Activated naive CD4-positive, alpha-beta T cell treated with anti-CD3 and anti-CD28 coated beads, Interleukin-2, amount 50 U/mL, for 72 hours (primary cell): ENCODE data around the gene PCBD1. TPM values are rescaled to one million over a fixed set of nuclear protein-coding genes. Genes with fewer than 3 reads are reported as not detected.
"Not testable (repeated sequence)": the region's sequence is repeated elsewhere in the genome, so short reads cannot be mapped to it uniquely, and the experiment has no call there.

Experiments used
- ATAC-seq, 2 donors: fragments of 150-1000 bp; cut with Tn5 transposase; 2 replicates each; pipeline ENCODE4 v1.10.0; 2021; ENCODE audit warnings: mild to moderate bottlenecking in 2 of 2, moderate library complexity in 2 of 2
- DNase-seq, 2 donors: peaks; one replicate each; pipeline ENCODE4 v3.0.0; 2021 to 2022; ENCODE audit warnings: low spot score in 2 of 2
- H3K27ac Mint-ChIP-seq, 2 donors: one replicate each; pipeline ENCODE4 v1.8.0; 2022; ENCODE audit warnings: mild to moderate bottlenecking in 2 of 2, mixed read lengths in 2 of 2
- H3K36me3 Mint-ChIP-seq, 2 donors: one replicate each; pipeline ENCODE4 v1.8.0; 2022; ENCODE audit warnings: mixed read lengths in 2 of 2
- H3K9me3 Mint-ChIP-seq, 2 donors: one replicate each; pipeline ENCODE4 v1.8.0; 2022; ENCODE audit warnings: mixed read lengths in 2 of 2
- total RNA-seq, 2 donors: library from RNA; stranded (reverse); gene quantifications; one replicate each; pipeline ENCODE4 v1.2.3, GENCODE V29; 2022

PCBD1 gene
- total RNA-seq, 2 donors from 2014 or later: 22.3 to 52.5 TPM

DNA sequence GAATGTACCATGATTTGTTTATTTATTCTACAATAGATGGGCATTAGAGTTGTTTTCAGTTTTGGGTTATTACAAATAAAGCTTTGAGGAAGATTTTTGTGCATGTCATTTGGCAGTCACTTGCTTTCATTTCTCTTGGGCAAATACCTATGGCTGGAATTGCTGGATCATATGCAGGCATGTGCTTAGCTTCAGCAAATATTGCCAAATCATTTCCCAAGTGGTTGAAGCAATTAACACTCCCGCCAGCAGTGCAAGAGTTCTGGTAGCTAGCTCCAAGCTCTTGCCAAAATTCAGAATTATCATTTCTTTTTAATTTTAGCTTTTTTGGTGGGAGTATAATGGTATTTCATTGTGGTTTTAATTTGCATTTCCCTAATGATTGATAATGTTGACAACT, 32.9 kb upstream of the PCBD1 start:
- Mint-ChIP-seq H3K36me3 (no peaks in the 10 kb centered on the region), H3K27ac (no peak overlapping the region), H3K9me3 (no peaks in the 10 kb centered on the region)
- no peak for DNase-seq
- ATAC-seq: no peak

DNA sequence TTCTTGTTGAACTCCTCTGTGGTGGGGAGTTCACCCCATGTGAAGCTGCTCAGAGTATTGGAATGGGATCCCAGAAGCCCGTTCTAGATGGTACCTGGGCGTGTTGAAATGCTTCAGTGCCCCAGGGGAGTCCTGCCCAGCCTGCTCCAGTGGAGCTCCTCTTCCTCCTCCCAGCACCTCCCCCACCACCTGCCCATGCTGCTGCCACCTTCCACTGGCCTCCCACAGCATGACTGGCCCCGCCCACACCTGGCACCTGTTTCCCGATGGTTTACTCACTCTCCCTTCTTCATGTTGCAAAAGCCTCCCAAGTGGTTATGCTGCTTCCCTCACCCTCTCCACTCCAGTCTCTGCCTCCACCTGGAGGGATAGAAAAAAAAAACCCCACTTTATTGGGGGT, 32.2 kb upstream of the PCBD1 start:
- Mint-ChIP-seq H3K9me3 (no peaks in the 10 kb centered on the region), H3K27ac (no peak overlapping the region), H3K36me3 (no peaks in the 10 kb centered on the region)
- DNase-seq: no peak
- no peak for ATAC-seq

DNA sequence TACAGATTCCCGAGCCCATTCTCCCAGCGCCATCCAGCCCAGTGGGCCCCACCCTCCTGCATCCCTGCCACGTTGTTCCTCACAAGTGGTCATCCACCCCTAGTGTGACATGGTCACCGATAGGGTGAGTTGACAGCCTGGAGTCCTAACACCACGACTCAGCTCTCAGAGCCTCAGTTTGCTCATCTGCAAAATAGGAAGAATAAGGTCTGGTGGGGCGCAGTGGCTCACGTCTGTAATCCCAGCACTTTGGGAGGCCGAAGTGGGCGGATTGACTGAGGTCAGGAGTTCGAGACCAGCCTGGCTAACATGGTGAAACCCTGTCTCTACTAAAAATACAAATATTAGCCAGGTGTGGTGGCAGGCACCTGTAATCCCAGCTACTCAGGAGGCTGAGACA, 31.5 kb upstream of the PCBD1 start:
- not testable (repeated sequence) for H3K9me3 Mint-ChIP-seq, H3K27ac Mint-ChIP-seq, ATAC-seq, DNase-seq, H3K36me3 Mint-ChIP-seq

DNA sequence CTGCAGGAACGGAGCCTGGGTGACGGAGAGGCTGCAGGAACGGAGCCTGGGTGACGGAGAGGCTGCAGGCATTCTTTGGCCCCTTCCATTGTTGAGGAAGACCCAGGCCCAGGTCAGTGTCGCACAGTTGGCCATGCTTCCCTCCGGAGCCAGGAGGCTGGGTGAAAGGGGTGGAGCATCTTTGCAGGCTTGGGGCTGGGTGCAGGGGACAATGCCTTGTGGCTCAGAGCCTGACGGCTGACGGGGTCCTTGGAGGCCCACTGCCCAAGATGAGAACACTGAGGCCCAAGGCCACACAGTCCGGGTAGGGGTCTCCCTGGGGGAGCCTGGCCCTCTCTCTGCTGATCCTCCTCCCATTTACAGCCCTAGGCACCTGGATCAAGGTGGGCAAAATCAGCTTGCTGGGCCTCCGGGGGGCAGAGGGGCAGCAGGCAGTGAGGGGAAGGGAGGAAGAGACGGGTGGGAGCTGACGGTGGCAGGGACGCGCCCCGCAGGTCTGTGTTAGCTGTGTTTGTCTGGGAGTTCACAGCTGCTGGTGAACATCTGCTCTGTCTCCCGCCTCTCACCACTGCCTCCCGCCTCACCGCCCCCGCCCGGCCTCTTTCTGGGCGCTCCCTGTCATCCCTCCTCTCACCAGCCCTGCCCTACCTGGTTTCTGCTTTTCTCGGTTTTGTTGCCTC, 30.6 kb upstream of the PCBD1 start:
- Mint-ChIP-seq H3K27ac (no peak overlapping the region), H3K9me3 (no peaks in the 10 kb centered on the region), H3K36me3 (no peaks in the 10 kb centered on the region)
- DNase-seq (no peak), ATAC-seq (no peak)

DNA sequence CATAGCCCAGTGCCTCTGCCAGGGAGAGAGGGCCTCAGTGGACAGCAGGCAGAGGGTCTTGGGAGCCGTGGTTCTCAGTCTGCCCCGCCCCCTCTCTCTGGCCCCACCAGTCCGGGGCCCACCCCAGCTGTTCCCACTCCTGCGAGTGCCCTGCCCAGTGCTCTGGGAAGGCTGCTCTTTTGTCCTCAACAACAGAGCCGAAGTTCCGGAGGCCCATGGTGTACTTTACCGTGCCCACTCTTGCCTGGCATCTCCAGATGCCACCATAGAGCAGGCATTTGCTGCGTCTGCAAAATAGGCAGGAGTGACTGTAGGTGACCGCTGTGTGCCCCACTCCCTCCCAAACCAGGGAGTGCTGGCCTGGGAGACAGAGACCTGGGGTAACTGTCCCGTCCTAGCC, 29.3 kb upstream of the PCBD1 start:
- DNase-seq (no peak), ATAC-seq (no peak)
- Mint-ChIP-seq H3K27ac (no peak overlapping the region), H3K9me3 (no peaks in the 10 kb centered on the region), H3K36me3 (no peaks in the 10 kb centered on the region)

DNA sequence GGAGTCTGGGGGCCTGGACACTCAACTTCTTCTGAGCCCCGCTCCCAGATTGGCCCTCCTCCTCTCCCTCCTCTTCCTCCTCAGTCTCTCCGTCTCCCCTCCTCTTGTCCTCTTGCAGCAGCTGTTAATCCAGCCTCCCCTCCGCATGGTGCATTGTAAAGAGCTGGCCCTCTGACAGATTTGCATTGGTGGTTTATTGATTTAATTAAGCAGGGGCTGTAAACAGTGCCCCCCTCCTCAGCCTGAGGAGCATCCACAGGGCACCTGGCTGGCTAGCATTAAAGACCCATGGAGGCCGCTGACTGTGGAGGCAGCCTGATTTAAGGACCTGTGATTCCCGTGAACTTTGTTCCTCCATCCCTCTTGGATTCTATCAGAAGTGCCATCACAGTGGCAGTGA, 28.9 kb upstream of the PCBD1 start:
- Mint-ChIP-seq H3K36me3 (no peaks in the 10 kb centered on the region), H3K27ac (no peak overlapping the region), H3K9me3 (peaks cover 0 to under 1% of the 10 kb centered on the region in 2 donors)
- DNase-seq (no peak), ATAC-seq (no peak)

DNA sequence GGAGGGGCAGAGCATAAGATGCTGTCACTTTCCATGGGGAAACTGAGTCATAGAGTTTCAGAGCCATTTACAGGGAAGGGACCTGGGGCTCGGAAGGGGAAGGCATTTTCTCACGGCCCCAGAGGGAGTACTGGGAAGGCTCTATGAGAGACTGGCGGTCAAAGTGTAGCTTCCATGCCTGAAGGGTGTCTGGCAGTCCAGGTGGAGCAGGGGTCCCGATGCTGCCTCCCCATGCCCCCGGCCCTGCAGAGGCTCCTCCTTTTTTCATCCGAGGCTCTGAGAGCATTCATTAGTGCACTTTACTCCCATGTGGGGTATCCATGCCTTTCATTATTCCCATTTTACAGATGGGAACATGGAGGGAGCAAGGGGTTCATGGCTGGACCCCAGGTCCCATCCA, 27.9 kb upstream of the PCBD1 start:
- no peak overlapping the region for H3K27ac Mint-ChIP-seq

DNA sequence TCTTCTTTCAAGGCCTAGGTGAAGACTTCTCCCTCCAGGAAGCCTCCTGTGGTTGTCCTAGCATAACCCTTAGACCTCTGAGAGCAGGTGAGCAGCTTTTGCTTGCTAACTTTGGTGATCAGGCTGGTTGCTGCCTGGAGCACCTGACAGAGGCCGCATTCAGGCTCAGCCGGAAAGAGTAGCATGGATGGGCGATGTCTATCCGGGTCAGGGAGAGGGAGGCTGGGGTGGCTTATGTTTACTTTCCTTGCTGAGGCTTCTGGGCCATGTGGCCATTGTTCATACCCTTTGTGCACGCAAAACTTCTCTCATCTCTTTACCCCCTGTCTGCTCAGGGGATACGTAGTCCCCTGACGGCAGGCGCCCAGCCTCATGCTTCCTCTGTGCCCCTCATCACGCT, 27.4 kb upstream of the PCBD1 start:
- Mint-ChIP-seq H3K36me3 (no peaks in the 10 kb centered on the region), H3K9me3 (peaks cover 0 to 3% of the 10 kb centered on the region in 2 donors), H3K27ac (no peak overlapping the region)
- ATAC-seq (no peak), DNase-seq (no peak)

More for the DNA sequence above, 27.9 kb upstream of the PCBD1 start:
- H3K36me3 Mint-ChIP-seq: no peaks in the 10 kb centered on the region
- ATAC-seq (no peak), DNase-seq (no peak)
- H3K9me3 Mint-ChIP-seq: peaks cover 0 to 3% of the 10 kb centered on the region in 2 donors

DNA sequence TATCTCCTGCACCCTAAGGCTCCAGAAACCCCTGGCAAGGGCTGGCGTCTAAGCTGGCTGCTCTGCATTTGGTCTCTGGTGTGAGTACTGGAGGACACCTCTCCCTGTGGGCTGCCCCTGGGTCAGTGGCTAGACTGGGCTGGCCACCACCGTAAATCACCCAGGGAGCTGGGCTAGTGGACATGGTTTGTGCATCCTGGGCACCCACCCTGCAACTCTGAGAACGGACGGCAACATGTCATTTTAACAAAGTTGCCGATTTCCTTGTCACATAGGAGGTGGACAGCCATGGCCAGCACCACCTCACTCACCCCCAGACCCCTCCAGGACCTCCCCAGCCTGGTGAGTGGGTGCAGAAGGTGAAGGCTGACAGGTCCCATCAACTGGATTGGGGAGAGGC, 26.8 kb upstream of the PCBD1 start:
- no peak overlapping the region for H3K27ac Mint-ChIP-seq
- no peaks in the 10 kb centered on the region for H3K36me3 Mint-ChIP-seq
- DNase-seq (no peak), ATAC-seq (no peak)
- H3K9me3 Mint-ChIP-seq: peaks cover 0 to 3% of the 10 kb centered on the region in 2 donors

DNA sequence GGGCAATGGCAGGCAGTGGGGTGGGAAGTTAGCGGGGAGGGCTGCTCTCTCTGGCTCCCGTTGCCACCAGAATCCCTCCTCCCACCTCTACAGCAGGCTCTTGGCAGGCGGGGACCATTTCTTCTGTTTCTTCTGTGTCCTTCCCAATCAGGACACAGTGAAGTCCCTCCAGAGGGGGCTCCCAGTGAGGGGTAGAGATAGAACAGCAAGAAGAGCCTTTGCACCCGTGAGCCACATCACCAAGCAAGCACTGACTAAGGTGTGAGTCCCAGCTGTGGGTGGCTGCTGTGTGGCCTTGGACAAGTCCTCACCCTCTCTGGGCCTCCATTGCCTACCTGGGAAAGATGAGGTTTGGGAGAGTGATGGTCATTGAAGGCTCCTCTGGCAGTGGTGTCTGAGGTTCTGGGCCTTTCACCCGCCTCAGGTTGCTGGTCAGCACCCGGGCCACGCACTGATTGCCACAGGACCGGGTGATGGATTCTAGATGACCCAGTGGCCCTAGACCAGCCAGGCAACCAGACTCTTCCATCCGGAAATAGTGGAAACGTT, 26.0 kb upstream of the PCBD1 start:
- Mint-ChIP-seq H3K27ac (no peak overlapping the region), H3K36me3 (no peaks in the 10 kb centered on the region), H3K9me3 (peaks cover 0 to 3% of the 10 kb centered on the region in 2 donors)
- no peak for DNase-seq
- ATAC-seq: no peak

DNA sequence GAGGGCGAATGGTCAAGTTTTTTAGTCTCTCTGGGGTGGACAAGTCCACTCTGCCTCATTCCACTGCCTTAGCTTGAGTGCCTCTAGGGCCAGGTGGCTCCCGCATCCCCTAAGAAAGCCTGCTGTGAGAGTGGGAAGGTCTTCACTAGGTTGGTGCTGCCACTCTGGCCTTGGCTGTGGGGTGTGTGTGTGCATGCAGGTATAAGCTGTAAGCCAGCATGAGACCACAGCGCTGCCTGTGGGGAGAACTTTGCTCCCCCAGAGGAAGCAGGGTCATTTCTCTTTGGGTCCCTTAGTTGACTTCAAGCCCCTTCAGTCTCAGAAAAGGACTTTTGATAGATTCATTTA, 25.5 kb upstream of the PCBD1 start:
- peaks cover 0 to 3% of the 10 kb centered on the region in 2 donors for H3K9me3 Mint-ChIP-seq
- H3K36me3 Mint-ChIP-seq: no peaks in the 10 kb centered on the region
- H3K27ac Mint-ChIP-seq: peak overlapping the region in 1 of 2 donors; percentile 60
- ATAC-seq: no peak
- DNase-seq: no peak

DNA sequence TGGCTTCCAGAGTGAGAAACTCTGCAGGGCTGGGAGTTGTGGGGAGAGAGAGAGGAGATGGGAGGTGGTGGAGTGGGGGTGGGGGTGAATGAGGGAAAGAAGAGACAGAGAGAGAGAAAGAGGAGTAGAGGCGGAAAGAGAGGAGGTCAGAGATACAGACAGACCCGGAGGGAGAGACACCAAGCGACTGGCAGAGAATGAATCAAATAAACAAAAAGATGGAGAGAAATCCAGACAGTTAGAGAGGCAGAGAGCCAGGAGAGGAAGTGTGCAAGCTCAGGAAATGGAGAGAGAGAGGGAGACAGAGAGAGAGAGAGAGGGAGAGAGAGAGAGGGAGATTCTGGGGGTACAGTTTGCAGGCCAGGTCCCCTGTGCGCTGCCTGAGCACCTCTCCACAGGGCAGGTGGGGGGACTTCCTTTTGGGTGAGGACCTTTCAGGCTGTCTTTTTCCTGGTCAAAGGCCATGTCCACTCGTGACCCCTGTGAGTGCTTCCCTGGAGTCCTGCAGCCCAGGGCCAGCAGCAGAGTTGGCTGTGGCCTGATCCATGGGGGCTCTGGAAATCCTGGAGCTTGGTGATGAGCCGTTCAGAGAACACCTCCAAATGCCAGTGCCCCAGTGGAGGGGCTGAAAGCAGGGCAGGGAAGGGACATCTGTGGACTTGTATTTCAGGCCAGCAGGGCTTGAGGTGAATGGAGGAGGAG, 25.0 kb upstream of the PCBD1 start:
- H3K9me3 Mint-ChIP-seq: peaks cover 0 to 3% of the 10 kb centered on the region in 2 donors
- H3K36me3 Mint-ChIP-seq: no peaks in the 10 kb centered on the region
- no peak overlapping the region for H3K27ac Mint-ChIP-seq
- DNase-seq: no peak
- no peak for ATAC-seq

DNA sequence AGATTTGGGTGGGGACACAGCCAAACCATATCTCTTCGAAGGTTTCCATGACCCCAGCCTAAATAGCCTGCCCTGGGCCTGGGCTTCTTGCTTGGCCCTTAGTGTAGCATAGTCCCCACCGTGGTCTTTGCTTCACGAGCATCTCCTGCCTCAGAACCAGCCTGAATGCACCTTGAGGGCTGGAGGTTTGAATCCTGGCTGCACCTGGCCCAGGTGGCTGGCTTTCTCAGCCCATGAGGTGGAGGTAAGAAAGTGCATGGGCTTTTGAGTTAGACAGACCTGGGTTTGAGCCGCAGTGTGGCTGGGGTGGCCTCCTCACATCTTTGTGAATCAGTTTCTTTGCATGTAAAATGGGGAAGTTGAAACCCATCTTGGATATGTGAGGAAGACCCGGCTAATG, 24.2 kb upstream of the PCBD1 start:
- Mint-ChIP-seq H3K36me3 (no peaks in the 10 kb centered on the region), H3K27ac (no peak overlapping the region), H3K9me3 (peaks cover 0 to 3% of the 10 kb centered on the region in 2 donors)
- DNase-seq: no peak
- no peak for ATAC-seq

DNA sequence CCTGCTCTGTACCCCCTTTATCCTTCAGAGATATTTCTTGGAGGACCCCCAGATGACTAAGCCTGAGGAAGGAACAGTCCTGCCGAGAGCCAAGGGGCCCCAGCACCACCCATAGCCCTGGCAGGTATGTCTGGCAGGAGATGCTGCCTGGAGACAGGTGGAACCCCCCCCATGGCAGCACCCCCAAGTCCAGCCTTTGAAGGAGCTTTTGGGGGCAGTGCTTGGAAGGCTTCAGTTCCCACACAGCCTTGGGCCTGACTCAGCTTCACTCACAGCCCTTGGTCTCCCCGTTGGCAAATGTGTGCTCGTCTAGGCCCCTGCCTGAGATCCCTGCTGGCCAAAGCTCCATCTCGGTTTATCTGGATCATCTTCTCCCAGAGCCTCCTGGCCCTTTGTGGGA, 23.0 kb upstream of the PCBD1 start:
- Mint-ChIP-seq H3K9me3 (peaks cover 0 to 3% of the 10 kb centered on the region in 2 donors), H3K27ac (no peak overlapping the region), H3K36me3 (no peaks in the 10 kb centered on the region)
- no peak for ATAC-seq
- no peak for DNase-seq

DNA sequence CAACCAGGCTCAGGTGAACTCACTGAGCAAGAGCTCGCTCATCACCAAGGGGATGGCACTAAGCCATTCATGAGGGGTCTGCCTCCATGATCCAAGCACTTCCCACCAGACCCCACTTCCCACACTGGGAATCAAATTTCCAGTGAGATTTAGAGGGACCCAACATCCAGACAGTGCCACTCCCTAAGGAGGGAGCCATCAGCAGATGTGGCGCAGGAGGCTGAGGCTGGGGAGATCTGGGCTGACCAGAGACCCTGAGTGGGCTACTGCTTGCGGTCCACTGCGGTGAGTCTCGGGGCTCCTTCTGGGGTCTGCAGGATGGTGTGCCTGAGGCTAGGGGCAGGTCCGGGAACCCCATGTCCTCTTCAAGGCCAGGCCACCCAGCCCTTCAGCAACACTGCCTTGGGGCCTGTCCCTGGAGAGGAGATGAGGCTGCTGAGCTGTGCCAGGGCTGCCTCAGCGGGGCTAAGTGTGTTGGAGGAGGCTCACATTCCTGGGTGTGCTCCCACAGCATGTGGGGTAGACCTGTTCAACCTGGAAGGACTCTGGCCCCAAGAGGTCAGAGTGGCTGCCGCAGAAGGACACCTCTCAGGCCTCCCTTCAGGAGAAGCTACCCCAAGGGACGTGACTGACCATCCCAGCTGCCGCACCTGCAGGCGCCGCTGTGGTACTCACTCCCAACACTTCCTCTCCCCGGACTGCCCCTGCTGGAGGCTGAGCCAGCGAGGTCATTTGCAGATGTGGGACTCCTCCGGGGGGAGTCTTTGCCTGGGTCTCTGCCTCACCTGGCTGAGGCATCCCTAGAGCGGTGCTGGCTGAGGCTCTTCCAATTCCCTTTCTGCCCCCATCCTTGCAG, 22.3 kb upstream of the PCBD1 start:
- ATAC-seq (no peak), DNase-seq (no peak)
- peaks cover 0 to 3% of the 10 kb centered on the region in 2 donors for H3K9me3 Mint-ChIP-seq
- no peaks in the 10 kb centered on the region for H3K36me3 Mint-ChIP-seq
- no peak overlapping the region for H3K27ac Mint-ChIP-seq

DNA sequence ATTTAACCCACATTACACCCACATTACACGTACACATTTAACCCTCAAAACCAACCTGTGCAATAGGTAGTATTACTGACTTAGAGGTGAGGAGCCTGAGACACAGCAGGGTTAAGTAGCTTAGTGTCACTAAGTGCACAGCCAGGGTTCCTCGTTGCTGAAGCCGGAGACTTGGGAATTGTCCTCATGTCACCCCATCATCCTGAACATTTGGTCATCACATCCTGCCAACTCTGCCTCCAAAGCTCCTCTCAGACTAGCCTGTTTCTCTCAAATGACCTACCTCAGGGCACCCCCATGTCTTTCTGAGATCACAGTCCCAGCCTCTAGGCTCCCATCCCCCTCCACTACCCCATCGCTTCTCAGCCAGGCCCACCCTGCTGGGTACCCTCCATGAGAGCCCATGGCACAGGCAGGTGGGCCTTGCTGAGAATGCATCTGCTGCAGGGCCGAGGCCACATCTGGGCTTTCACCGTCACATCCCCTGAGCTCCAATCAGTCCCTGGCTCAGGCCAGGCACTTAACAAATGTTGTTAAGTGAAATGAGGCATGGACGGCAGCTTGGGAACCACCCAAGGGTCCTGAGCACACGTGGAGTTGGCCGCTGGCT, 21.1 kb upstream of the PCBD1 start:
- no peaks in the 10 kb centered on the region for H3K36me3 Mint-ChIP-seq
- DNase-seq: no peak
- H3K9me3 Mint-ChIP-seq: peaks cover 0 to 3% of the 10 kb centered on the region in 2 donors
- no peak overlapping the region for H3K27ac Mint-ChIP-seq
- no peak for ATAC-seq
